Osteoblast (primary cell): ENCODE measurements around the gene RNLS. TPM values are rescaled to one million over a fixed set of nuclear protein-coding genes. Genes with fewer than 3 reads are reported as not detected.

Experiments
- DNase-seq: peaks from one replicate; pipeline ENCODE4 v3.0.0; 2011; ENCODE audit warnings: low spot score, mixed read lengths; ENCODE audit not compliant: insufficient read length; ENCODE audit errors: missing footprints
- H2AFZ ChIP-seq: 2 replicates; pipeline ENCODE4 v1.6.0; 2011; ENCODE audit warnings: mild to moderate bottlenecking, low read length
- H3K27ac ChIP-seq: 2 replicates; pipeline ENCODE4 v1.5.1; 2011; ENCODE audit warnings: mild to moderate bottlenecking, low read depth, low read length, moderate library complexity
- H3K27me3 ChIP-seq: 2 replicates; pipeline ENCODE4 v1.6.0; 2012; ENCODE audit warnings: mild to moderate bottlenecking, control low read depth, inconsistent platforms, low read length, moderate library complexity; ENCODE audit not compliant: insufficient read depth
- H3K36me3 ChIP-seq: 2 replicates; pipeline ENCODE4 v1.5.1; 2011; ENCODE audit warnings: mild to moderate bottlenecking, low read length, control low read depth, moderate library complexity; ENCODE audit not compliant: insufficient read depth
- H3K4me1 ChIP-seq: 2 replicates; pipeline ENCODE4 v1.5.1; 2011; ENCODE audit warnings: mild to moderate bottlenecking, low read length, control low read depth, moderate library complexity; ENCODE audit not compliant: insufficient read depth
- H3K4me2 ChIP-seq: 2 replicates; pipeline ENCODE4 v1.6.0; 2011; ENCODE audit warnings: mild to moderate bottlenecking, low read length; ENCODE audit not compliant: insufficient read depth
- H3K4me3 ChIP-seq: fragments of 200-600 bp; sonication (generic); 3 replicates; pipeline ENCODE4 v1.5.1; 2012; ENCODE audit warnings: mild to moderate bottlenecking, low read length, inconsistent platforms; ENCODE audit not compliant: insufficient read depth
- H3K79me2 ChIP-seq: 2 replicates; pipeline ENCODE4 v1.6.0; 2012; ENCODE audit warnings: mild to moderate bottlenecking, low read length, control low read depth, inconsistent platforms; ENCODE audit not compliant: insufficient read depth
- H3K9me3 ChIP-seq: 2 replicates; pipeline ENCODE4 v1.5.1; 2011; ENCODE audit warnings: low read depth, low read length, control low read depth
- H4K20me1 ChIP-seq: 2 replicates; pipeline ENCODE4 v1.6.0; 2012; ENCODE audit warnings: mild to moderate bottlenecking, low read length, control low read depth; ENCODE audit not compliant: insufficient read depth
- CTCF ChIP-seq: IDR thresholded peaks from 2 replicates; pipeline ENCODE4 v1.5.1; 2011; ENCODE audit warnings: mild to moderate bottlenecking, low read depth, low read length, moderate library complexity; ENCODE audit errors: extremely low read depth
- total RNA-seq: library from RNA; depleted of rRNA; stranded (reverse); fragments of >200 nt; gene quantifications from 2 replicates; pipeline ENCODE4 v1.2.3, GENCODE V29; 2012

The RNLS gene
- total RNA-seq, 1 donor, result 22.4 TPM

- no peaks in the 10 kb centered on the region for H3K9me3 ChIP-seq
- no peaks in the 10 kb centered on the region for H3K36me3 ChIP-seq
- H3K27me3 ChIP-seq, result no peaks in the 10 kb centered on the region
- H4K20me1 ChIP-seq, result no peaks in the 10 kb centered on the region
- H3K4me3 ChIP-seq, result no peak overlapping the region
- peak; percentile 26 for DNase-seq
- no peaks in the 10 kb centered on the region for H3K4me1 ChIP-seq
- no peak for TF ChIP-seq CTCF
- H2AFZ ChIP-seq, result no peak overlapping the region
- no peak overlapping the region for H3K27ac ChIP-seq
- no peak overlapping the region for H3K4me2 ChIP-seq
- H3K79me2 ChIP-seq, result no peaks in the 10 kb centered on the region
Measured at GRCh38 chr10:88482220-88482619, 100.9 kb downstream of the RNLS start.

GRCh38 chr10:88478256-88478655, 104.9 kb downstream of the RNLS start:
- no peak for TF ChIP-seq CTCF
- Histone ChIP-seq H3K27me3 (no peaks in the 10 kb centered on the region), H3K4me2 (no peak overlapping the region), H3K27ac (no peak overlapping the region), H3K4me3 (no peak overlapping the region), H3K9me3 (no peaks in the 10 kb centered on the region), H3K4me1 (no peaks in the 10 kb centered on the region), H2AFZ (no peak overlapping the region), H4K20me1 (no peaks in the 10 kb centered on the region), H3K36me3 (no peaks in the 10 kb centered on the region), H3K79me2 (no peaks in the 10 kb centered on the region)
- DNase-seq, result no peak

- no peak for TF ChIP-seq CTCF
- H3K79me2 ChIP-seq, result no peaks in the 10 kb centered on the region
- no peaks in the 10 kb centered on the region for H3K27me3 ChIP-seq
- no peaks in the 10 kb centered on the region for H3K4me1 ChIP-seq
- no peak overlapping the region for H2AFZ ChIP-seq
- H3K9me3 ChIP-seq, result no peaks in the 10 kb centered on the region
- H3K27ac ChIP-seq, result no peak overlapping the region
- no peak for DNase-seq
- no peaks in the 10 kb centered on the region for H4K20me1 ChIP-seq
- H3K4me3 ChIP-seq, result no peak overlapping the region
- H3K36me3 ChIP-seq, result no peaks in the 10 kb centered on the region
- H3K4me2 ChIP-seq, result no peak overlapping the region
Measured at GRCh38 chr10:88477343-88478085, 105.6 kb downstream of the RNLS start.

- no peak overlapping the region for H3K4me2 ChIP-seq
- no peak for TF ChIP-seq CTCF
- H3K9me3 ChIP-seq, result no peaks in the 10 kb centered on the region
- H3K4me1 ChIP-seq, result no peaks in the 10 kb centered on the region
- H3K27ac ChIP-seq, result no peak overlapping the region
- no peak overlapping the region for H2AFZ ChIP-seq
- H4K20me1 ChIP-seq, result no peaks in the 10 kb centered on the region
- H3K79me2 ChIP-seq, result no peaks in the 10 kb centered on the region
- H3K4me3 ChIP-seq, result no peak overlapping the region
- H3K36me3 ChIP-seq, result no peaks in the 10 kb centered on the region
- no peak for DNase-seq
- H3K27me3 ChIP-seq, result no peaks in the 10 kb centered on the region
Measured at GRCh38 chr10:88474884-88475844, 108.0 kb downstream of the RNLS start.
